ENCODE measurements around the gene XRCC3.
A peak's percentile ranks its signal among the peaks of the same experiment; 100 is the strongest.

DNA sequence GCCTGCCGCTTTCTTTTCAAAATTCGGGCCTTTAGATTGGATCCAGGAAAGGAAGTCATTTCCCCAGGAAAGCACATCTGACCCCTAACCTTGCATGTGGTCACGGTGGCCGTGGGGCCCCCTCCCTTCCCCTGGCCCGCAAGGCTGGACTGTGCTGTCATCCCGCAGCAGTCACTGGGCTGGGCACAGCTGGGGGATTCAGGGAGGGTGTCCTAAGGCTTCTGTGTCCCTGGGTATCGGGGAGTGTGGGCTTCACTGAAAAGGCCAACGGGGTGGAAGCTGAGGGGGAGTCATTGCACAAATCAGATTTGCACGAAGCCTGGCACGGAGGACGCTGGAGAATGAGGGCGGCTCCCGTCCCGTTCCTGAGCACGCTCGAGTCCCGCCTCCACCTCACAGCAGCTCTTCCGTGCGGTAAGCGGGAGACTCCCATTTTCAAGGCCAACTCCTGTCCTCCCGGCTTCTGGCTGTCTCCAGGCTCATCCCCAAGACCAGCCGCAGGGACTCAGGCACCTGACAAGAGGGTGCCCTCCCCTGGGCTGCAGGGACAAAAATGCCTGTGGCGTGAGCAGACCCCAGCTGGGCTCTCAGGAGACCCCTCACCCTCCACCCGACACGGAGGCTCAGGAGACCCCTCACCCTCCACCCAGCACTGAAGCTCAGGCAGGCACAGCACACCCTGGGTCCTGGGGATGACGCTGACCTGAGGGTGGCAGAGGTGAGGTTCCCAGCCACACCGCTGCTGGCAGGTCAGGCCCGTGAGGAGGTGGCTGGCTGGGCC is 9.6 kb downstream of the XRCC3 start:
- peak; percentile 61 for TF ChIP-seq POLR2A (IDR thresholded peaks at IDR 0.05; ENCODE audit: low read depth, low read length)
- TF ChIP-seq, protein P1, sequence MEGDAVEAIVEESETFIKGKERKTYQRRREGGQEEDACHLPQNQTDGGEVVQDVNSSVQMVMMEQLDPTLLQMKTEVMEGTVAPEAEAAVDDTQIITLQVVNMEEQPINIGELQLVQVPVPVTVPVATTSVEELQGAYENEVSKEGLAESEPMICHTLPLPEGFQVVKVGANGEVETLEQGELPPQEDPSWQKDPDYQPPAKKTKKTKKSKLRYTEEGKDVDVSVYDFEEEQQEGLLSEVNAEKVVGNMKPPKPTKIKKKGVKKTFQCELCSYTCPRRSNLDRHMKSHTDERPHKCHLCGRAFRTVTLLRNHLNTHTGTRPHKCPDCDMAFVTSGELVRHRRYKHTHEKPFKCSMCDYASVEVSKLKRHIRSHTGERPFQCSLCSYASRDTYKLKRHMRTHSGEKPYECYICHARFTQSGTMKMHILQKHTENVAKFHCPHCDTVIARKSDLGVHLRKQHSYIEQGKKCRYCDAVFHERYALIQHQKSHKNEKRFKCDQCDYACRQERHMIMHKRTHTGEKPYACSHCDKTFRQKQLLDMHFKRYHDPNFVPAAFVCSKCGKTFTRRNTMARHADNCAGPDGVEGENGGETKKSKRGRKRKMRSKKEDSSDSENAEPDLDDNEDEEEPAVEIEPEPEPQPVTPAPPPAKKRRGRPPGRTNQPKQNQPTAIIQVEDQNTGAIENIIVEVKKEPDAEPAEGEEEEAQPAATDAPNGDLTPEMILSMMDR (IDR thresholded peaks at IDR 0.05; ENCODE audit: extremely low read depth in 1 of 2, insufficient read depth in 1 of 2, low read depth in 1 of 2, low read length in 2 of 2): no peak

All from endothelial cell of umbilical vein (primary cell).